Measurements from ENCODE around the gene IDH3B.

IDH3B gene

DNA sequence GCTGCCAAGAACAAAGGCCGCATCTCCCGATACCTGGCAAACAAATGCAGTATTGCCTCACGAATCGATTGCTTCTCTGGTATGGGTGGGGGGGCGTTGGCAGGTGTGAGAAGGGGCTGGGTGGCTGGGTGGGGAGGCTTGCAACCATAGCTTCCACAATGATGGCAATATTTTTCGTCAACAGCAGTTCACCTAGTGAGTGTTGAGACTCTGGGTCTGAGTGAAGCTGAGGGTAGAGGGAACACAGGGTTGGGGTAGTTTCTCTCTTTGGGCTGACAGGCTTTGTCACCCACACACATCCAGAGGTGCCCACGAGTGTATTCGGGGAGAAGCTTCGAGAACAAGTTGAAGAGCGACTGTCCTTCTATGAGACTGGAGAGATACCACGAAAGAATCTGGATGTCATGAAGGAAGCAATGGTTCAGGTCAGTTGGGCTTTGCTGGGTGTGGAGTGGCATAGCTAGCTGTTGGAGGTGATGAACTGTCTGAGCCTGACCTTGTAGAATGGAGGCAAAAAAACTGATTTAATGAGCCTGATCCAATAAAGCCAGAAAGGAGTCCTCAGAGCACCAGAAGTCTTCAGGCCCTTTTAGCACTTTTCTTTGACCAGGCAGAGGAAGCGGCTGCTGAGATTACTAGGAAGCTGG lies 7.4 kb downstream of the IDH3B start:
- DNase-seq = no peak

DNA sequence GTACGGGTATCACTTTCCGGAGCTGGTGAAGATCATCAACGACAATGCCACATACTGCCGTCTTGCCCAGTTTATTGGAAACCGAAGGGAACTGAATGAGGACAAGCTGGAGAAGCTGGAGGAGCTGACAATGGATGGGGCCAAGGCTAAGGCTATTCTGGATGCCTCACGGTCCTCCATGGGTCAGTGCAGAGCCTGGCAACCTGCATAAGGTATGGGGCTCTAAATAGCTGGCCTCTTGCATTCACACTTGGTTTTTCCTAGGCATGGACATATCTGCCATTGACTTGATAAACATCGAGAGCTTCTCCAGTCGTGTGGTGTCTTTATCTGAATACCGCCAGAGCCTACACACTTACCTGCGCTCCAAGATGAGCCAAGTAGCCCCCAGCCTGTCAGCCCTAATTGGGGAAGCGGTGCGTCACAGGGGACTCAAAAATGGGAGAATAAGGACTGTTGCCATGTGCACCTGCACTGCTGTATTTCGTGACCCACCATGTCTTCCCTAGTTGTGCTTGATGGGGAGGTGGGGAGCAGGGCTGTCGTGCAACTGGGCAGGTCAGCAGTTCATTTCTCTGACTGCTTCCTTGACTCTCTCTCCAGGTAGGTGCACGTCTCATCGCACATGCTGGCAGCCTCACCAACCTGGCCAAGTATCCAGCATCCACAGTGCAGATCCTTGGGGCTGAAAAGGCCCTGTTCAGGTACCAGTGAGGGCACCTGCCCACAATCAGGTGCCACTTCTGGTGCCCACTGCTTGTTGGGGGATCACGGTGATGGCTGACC lies 8.5 kb downstream of the IDH3B start:
- no peak for DNase-seq

DNA sequence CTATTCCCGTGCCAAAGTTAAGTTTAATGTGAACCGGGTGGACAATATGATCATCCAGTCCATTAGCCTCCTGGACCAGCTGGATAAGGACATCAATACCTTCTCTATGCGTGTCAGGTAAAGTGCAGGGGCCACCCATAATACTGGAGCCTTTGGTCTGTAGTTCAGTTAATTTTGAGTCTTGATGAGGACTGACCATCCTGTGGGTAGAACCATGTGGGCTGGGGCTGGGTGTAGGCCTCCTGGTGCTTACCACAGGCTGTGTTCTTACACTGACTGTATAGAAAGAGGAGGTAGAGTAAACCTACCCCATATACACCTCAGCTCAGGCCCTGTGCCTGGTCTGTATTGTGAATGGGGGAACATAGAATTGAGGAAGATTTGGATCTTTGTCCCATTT lies 9.2 kb downstream of the IDH3B start:
- DNase-seq = no peak

DNA sequence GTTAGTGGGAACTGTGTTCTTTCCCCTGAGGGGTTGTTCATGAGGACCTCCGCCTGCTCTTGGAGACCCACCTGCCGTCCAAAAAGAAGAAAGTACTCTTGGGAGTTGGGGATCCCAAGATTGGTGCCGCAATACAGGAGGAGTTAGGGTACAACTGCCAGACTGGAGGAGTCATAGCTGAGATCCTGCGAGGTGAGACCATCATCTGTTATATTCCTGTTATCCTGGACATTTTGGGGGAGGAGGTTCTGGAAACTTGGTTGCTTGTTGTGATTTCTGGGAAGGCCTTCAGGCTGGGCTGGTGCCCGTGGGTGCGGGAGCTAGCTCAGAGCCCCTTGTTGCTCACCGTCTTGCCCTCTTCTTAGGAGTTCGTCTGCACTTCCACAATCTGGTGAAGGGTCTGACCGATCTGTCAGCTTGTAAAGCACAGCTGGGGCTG lies 9.6 kb downstream of the IDH3B start:
- DNase-seq = no peak

DNA sequence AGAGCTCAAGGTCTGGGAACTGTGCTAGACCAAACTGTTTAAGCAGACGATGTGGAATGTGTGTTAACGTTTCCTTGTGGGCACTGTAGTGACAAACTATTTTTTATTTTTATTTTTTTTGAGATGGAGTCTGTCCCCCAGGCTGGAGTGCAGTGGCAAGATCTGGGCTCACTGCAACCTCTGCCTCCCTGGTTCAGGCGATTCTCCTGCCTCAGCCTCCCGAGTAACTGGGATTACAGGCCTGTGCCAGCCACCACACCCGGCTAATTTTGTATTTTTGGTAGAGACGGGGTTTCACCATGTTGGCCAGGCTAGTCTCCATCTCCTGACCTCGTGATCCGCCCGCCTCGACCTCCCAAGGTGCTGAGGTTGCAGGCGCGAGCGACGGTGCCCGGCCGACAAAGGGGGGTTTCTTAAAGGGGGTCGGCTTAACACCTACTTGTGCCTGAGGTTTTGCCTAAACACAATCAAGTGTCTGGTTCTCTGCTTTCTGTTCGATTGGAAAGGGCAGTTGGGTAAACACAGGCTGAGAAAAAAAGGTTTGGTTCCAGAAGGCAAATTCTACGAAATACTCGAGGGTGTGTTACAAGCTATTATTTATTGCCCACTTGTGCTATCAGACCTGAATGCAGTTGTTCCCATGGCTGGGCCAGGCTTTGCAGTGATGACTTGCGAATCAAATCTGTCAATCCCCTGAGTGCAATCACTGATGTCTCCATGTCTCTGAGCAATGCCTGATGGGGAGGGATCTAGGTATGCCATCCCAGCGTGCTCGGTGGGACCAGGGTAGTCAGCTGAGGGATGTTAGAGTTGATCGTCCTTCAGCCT lies 10.2 kb downstream of the IDH3B start:
- no peak for DNase-seq

DNA sequence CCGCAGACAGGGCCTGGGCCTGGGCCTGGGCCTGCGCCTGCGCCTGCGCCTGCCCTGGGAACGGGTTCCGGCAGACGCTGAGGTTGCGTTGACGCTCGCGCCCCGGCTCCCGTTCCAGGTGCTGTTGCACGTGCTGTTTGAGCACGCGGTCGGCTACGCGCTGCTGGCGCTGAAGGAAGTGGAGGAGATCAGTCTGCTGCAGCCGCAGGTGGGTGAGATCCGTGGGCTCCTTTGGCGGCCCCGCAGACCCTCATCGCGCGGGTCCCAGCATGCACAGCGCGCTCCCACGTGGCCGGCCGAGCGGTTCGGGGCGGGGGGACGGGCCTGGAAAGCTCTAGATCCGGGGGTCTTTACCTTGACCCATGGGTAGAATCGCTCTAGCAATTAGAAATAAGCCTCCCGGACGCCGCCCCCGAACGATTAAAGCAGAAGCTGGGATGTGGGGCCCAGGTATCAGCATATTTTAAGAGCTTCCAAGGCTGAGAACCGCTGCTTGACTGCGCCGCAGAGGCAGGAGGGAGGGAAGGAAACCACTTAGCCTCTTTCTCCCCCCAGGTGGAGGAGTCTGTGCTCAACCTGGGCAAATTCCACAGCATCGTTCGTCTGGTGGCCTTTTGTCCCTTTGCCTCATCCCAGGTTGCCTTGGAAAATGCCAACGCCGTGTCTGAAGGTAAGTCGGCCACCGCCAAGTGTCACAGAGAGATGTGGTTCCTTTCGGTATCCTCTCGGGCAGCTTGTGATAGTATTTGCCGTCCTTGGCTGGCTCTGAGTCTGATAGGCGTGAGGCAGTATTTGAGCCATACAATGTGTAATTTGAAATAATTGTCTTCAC lies 11.1 kb downstream of the IDH3B start:
- no peak for DNase-seq

DNA sequence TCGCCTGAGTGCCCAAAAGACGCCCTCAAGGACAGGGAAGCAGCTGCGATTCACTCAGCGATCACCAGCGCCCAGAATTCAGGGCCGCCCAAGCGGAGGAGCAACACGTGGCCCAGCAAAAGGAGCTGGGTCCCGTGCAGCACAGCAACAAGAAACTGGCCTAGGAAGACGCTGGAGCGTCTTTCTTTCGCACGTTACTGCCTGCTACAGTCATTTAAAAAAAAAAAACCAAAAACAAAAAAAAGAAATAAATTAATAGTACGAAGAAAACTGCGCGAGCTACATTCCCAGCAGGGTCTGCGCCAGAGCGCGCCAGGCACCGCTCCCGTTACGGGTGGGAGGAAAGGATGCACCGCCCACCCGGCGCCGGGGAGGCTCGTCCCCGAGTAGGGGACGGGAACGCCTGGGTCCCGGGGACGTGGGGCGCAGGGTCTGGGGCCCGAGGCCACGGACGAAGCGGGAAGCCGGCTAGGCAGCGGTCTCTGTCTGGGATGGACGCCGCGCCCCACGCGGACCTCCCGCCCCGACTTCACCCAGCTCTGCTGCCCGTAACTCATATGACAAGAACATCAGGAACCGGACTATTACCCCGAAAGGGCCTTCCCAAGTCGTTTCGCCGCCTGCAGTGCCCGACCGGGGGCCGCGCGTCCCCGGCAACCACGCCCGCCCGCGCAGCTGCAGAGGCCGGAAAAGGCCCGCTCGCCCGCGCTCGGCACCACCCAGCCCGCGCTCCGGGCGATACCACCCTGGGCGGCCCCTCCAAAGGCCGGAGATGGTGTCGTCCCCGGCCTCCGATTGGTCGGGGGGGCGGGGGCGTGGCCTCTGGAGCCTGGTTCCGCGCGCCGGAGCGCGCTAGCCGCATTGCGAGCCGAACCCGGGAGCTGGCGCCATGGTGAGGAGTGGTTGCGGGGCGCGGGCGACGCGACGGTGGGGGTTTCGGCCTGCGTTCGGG lies 12.0 kb downstream of the IDH3B start, which contains the start of gene NOP56:
NOP56 (plus strand) TSS at position 861 of the 952 bp plus-strand sequence; CDS start at position 890, 29 bp downstream.
- DNase-seq = peak; percentile 92

DNA sequence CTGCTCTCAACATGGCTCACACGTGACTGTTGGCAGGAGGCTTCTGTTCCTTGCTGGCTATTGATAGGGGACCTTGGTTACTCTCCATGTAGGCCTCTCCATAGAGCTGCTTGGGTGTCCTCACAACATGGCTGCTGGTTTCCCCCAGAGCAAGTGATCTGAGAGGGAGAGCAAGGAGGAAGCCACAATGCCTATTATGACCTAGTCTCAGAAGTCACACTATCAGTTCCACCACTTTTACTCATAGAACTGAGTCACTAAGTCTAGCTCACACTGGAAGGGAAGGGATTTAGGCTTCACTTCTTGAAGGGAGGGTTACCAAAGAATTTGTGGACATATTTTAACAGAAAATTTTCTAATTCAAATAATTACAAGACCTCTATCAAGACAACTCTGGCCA lies 20.3 kb downstream of the IDH3B start:
- no peak for DNase-seq

DNA sequence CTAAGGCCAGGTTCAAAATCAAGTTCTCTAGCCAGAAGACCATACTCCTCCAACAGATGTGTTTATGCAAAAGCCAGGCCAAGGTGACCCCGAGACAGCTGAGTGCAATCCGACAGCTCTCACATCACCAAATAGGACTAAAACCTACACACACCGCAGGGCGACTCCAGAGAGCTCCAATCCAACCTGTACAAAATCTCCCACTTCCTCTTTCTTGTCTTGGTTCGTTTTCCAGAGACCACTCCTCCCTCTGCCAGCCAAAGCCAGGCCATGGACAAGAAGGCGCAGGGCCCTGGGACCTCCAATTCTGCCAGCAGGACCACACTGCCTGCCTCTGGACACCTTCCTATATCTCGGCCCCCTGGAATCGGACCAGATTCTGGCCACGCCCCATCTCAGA lies 23.1 kb downstream of the IDH3B start:
- no peak for DNase-seq

DNA sequence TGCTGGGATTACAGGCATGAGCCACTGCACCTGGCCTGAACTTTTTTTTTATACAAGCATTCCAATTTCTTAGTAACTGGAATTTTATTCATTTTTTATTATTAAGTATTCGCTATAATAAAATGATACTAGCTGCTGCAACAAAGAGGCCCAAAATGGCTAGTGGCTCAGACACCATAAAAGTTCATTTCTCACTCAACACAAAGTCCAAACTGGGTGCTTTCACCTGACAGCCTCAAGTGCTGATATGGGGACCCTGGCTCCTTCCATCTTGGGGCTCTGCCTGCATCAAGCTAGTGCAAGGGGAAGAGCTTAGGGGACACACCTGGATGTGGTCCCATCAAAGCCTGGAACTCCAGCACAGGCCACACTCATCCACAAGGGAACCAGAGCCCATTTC lies 23.8 kb downstream of the IDH3B start:
- DNase-seq = no peak

DNA sequence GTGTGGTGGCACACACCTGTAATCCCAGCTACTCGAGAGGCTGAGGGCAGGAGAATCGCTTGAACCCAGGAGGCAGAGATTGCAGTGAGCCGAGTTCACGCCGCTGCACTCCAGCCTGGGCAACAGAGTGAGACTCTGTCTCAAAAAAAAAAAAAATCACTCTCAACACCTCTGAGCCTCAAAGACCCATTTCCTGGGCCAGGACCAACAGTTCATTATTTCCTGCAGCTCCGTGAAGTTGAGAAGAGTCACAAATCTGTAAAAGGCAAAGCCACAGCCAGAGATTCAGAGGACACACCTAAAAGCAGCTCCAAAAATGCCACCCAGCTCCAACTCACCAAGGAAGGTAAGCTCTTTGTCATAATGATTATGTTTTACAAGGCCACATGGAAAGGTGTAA lies 26.8 kb downstream of the IDH3B start:
- no peak for DNase-seq

DNA sequence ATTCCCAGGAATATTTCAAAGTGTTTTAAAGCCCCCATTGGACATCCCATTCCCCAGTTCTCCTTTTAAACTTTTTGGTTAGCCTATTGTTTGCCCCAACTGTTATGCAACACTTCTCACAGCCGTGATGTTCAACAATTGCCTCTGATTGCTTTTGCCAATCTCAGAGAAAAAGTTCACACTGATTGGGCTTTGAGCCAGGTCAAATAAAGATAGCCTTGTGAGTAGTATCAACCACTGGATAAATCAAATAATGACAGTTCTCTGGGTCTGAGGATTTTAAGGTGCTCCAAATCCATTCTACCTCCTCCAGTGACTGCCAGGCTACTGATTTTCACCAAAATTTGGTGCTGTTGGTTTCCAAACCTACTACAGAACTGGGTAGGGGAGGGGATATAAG lies 30.6 kb downstream of the IDH3B start:
- DNase-seq = no peak

DNA sequence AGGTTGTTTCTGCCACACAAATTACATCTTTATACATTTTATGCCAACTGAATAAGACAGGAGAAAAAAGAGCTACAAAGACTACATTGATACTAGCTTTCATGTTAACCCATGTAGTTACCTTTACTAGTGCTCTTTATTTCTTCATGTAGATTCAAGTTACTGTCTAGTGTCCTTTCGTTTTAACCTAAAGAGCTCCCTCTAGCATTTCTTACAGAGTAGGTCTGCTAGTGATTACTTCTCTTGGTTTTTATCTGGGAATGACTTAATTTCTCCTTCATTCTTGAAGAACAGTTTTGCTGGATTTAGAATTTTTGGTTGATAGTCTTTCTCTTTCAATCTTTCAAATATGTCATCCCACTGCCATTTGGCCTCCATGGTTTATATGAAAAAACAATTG lies 32.8 kb downstream of the IDH3B start:
- DNase-seq = no peak

DNA sequence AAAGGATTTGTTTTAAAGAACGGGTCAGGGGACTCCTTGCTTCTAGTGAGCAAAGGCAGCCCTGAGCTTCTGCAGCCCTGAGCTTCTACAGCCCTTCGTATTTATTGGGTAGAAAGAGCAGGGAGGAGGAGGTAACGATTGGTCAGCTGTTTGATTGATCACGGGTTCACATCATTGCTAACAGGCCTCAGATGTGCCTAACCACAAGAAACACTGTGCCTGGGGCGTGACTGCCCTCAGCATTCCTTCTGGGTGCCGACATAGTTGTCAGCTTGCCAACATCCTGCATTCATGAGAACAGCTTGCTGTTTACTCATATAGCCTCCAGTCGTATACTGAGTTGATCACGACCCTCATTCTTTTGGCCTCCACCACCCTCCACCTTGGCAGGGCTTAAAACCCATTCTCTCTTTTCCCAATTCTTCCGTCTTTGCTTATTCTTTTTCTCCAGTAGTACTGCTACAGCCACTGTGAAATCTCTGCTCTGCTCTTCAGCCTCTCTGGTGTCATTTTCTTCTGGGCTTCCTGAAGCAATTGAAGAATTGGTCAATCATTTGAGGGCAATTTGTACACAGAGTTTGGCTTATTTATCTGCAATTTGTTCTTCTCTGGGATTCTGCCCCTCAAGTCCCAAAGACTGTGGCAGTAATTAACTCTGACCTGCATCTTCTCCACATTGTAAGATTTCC lies 37.0 kb downstream of the IDH3B start:
- peak; percentile 43 for DNase-seq

DNA sequence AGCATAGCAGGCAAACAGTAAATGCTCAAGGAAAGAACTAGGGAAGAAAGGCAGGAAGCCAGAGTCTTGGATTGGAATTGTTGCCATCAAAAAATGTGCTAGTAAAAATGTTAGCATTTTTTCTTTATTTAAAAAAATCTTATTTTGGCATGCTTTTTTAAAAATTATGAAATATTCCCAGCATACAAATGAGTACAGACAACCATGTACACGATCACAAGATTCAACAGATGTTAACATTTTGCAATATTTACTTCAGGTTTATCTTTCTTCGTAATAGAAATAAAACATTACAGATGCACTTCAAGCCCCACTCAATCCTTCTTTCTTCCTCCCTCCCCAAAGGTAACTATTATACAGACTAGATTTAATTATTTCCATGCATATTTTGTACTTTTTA lies 39.0 kb downstream of the IDH3B start:
- DNase-seq = no peak

DNA sequence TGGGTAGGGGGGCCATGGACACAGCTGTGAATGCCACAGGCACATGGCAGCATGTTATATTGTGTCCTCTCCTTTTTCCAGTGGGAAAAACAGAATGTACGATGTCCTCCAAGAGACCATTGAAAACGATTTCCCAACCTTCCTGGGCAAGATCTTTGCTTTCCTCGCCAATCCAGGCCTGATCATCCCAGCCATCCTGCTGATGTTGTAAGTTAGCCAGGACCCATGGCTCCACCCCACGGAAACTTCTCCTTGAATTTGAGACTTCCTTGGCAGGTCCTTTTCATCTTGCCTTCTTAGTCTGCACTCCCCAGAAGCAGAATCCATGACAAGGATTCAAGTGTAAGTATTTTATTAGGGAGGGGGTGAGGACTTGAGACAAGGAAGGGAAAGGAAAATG lies 39.8 kb downstream of the IDH3B start:
- DNase-seq = no peak

DNA sequence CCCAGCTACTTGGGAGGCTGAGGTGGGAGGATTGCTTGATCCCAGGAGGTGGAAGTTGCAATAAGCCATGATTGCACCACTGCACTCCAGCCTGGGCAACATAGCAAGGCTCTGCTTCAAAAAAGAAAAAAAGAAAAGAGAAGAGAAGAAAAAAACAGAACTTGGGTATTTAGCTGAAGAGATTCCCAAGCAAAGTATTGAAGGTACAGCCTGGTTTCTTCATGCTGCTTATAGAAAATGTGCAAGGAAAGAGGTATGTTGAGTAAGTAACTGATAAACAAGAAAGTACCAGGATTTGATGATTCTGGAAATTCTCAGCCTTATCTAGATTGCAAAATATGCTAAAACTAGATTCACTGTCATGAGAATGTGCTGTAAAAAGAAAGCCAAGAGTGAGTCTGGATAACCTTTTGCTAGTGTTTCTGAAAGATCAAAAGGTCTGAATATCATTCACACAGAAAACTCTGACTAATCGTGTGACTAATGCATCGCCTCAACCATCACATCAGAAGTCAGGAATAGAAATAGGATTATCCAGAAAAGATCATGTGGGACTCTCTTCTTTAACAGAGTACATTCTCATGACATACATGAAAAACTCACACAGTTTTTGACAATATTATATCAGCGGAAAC lies 43.9 kb downstream of the IDH3B start:
- no peak for DNase-seq

DNA sequence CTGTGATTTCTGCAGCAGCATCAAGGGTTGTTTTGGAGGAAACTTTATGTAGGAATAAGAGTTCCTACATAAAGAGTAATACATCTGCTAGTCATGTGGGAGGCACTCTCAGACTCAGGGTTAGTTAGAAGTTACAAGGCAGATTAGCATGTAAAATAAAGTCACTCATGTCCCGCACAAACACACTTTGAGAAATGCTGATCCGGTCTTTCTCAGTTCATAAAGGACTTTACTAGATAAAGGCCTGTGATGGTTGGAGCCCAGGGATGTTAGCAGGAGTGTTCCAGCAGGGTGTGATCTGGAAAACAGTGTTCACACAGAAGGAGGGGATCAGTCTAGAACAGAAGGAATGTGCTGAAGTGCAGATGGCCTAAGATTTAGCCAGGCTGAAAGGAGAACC lies 44.7 kb downstream of the IDH3B start:
- no peak for DNase-seq

DNA sequence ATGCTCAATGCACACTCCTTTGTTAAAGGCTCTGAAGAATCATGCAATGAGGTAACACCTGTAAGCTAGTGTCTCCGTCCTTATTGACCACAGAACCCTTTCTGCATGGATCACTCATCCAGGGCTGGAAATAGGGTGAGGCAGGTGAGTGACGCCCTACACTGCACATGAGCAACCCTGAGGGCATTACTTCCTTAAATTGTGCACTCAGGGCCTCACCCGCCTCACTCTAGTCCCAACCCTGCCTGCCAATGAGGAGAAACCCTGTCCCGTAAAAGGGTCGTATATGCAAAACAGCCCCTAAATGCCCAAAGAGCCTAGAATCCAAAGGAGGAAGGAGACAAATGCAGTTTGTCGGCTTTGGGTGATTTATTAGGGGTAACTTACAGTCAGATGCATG lies 45.2 kb downstream of the IDH3B start:
- no peak for DNase-seq

DNA sequence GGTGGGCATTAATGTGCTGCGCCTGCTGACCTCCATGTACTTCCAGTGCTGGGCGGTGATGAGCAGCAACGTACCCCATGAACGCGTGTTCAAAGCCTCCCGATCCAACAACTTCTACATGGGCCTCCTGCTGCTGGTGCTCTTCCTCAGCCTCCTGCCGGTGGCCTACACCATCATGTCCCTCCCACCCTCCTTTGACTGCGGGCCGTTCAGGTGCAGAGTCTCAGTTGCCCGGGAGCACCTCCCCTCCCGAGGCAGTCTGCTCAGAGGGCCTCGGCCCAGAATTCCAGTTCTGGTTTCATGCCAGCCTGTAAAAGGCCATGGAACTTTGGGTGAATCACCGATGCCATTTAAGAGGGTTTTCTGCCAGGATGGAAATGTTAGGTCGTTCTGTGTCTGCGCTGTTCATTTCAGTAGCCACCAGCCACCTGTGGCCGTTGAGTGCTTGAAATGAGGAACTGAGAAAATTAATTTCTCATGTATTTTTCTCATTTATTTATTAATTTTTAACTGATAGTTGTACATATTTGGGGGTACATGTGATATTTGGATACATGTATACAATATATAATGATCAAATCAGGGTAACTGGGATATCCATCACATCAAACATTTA lies 46.8 kb downstream of the IDH3B start:
- no peak for DNase-seq

All from fibroblast of skin of abdomen (primary cell).